Astrocyte (in vitro differentiated cells and primary cell): ENCODE measurements around the gene PAGR1.

Experiments used
- CTCF ChIP-seq: IDR thresholded peaks from 2 replicates; pipeline ENCODE4 v1.5.1; 2011; ENCODE audit warnings: low read depth, mild to moderate bottlenecking, inconsistent platforms, low read length, moderate library complexity; ENCODE audit not compliant: insufficient read depth
- EZH2 ChIP-seq: IDR thresholded peaks from 2 replicates; pipeline ENCODE4 v1.6.1; 2012; ENCODE audit warnings: mild to moderate bottlenecking, low read length, inconsistent platforms; ENCODE audit not compliant: insufficient read depth

- TF ChIP-seq CTCF (no peak), EZH2 (no peak)
These were observed 25.7 kb downstream of the PAGR1 start for GRCh38 chr16:29841631-29842030.
